Measurements from ENCODE around the gene TEX10. TPM values are rescaled to one million over a fixed set of nuclear protein-coding genes. Genes with fewer than 3 reads are reported as not detected.

The TEX10 gene
- polyA plus RNA-seq, 2 of the 4 experiments (the other 2 are of a cell fraction): 22.1 to 37.0 TPM

DNA sequence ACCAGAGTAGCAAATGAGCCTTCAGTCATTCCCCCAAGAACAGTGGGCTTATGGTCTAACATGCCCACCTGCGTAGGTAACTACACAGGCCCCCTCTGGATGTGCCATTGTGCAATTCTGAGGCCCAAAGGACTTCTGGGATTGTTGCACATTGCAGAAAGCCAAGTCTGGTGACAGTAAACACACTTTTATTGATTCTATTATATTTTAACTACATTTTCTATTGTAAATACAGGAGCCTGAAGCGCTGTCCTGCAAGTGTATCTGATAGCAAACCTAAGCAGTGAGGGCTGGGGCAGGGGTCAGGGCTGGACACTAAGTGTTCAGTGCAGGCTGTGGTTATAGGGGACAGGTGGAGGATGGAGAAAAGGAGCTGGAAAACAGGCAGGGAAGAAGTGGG lies 57.5 kb downstream of the TEX10 start:
- FAIRE-seq (no peak), ATAC-seq (no peak), DNase-seq (ENCODE audit: low read depth in 1 of 2, low spot score in 1 of 2) (no peak)
- H3K27ac ChIP-seq: no peak overlapping the region
- CTCF ChIA-PET: interaction anchor here (0.6 to 1.6 kb wide), 2 partner anchors 29 to 152 kb away, joined by 3 to 9 read pairs; no protein-coding TSS in a partner anchor
- H3K9me3 ChIP-seq: no peaks in the 10 kb centered on the region
- H3K4me2 ChIP-seq: no peak overlapping the region
- WGBS (ENCODE audit: missing lambda C conversion rate): 95% methylated on average over 2 of the region's 2 CpGs
- H3K4me1 ChIP-seq: no peaks in the 10 kb centered on the region
- TF ChIP-seq EHF (CRISPR knock-in tag; IDR thresholded peaks at IDR 0.05): no peak
- TF ChIP-seq MAFK (IDR thresholded peaks at IDR 0.05; ENCODE audit: partially characterized antibody): no peak
- TF ChIP-seq, protein P1, sequence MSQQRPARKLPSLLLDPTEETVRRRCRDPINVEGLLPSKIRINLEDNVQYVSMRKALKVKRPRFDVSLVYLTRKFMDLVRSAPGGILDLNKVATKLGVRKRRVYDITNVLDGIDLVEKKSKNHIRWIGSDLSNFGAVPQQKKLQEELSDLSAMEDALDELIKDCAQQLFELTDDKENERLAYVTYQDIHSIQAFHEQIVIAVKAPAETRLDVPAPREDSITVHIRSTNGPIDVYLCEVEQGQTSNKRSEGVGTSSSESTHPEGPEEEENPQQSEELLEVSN (IDR thresholded peaks at IDR 0.05; ENCODE audit: borderline replicate concordance, low read depth): no peak
- TF ChIP-seq, protein P2, sequence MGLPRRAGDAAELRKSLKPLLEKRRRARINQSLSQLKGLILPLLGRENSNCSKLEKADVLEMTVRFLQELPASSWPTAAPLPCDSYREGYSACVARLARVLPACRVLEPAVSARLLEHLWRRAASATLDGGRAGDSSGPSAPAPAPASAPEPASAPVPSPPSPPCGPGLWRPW (IDR thresholded peaks at IDR 0.05): no peak
- TF ChIP-seq NFE2L2 (conservative IDR thresholded peaks at IDR 0.05; ENCODE audit: low read length): no peak
- TF ChIP-seq RAD21 (conservative IDR thresholded peaks at IDR 0.05 in 1 of 2, IDR thresholded peaks at IDR 0.05 in 1 of 2): no peak
- TF ChIP-seq, protein P3, sequence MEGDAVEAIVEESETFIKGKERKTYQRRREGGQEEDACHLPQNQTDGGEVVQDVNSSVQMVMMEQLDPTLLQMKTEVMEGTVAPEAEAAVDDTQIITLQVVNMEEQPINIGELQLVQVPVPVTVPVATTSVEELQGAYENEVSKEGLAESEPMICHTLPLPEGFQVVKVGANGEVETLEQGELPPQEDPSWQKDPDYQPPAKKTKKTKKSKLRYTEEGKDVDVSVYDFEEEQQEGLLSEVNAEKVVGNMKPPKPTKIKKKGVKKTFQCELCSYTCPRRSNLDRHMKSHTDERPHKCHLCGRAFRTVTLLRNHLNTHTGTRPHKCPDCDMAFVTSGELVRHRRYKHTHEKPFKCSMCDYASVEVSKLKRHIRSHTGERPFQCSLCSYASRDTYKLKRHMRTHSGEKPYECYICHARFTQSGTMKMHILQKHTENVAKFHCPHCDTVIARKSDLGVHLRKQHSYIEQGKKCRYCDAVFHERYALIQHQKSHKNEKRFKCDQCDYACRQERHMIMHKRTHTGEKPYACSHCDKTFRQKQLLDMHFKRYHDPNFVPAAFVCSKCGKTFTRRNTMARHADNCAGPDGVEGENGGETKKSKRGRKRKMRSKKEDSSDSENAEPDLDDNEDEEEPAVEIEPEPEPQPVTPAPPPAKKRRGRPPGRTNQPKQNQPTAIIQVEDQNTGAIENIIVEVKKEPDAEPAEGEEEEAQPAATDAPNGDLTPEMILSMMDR (IDR thresholded peaks at IDR 0.05): no peak
- TF ChIP-seq SMC3 (IDR thresholded peaks at IDR 0.05): no peak
- no peak for TF ChIP-seq JUN (IDR thresholded peaks at IDR 0.05)
- no peak for TF ChIP-seq CHD2 (IDR thresholded peaks at IDR 0.05; ENCODE audit: low read length, partially characterized antibody)
- no peak for TF ChIP-seq POLR2AphosphoS2 (conservative IDR thresholded peaks at IDR 0.05; ENCODE audit: low read length)
- POLR2A ChIA-PET: no interaction called here
- H3K4me3 ChIP-seq: no peak overlapping the region

DNA sequence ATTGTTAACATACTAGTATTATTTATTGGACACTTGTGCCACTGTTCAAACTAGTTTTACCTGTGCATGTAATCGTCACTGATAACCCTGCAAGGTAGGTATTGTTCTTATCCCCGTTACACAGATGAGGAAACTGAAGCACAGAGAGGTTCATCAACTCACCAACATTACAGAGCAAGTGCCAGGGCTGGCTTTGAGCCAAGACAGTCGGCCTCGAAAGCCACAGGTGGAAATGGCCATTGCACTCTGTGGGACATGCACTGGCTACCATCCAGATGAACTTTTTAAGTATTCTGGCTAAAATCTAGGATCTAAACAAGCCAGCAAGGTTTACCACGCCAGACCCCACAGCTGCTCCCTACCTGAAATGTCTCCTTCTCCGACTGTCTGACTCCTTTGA lies 57.9 kb downstream of the TEX10 start:
- DNase-seq (ENCODE audit: low read depth in 1 of 2, low spot score in 1 of 2) (no peak), ATAC-seq (no peak), FAIRE-seq (no peak)
- Histone ChIP-seq H3K4me2 (no peak overlapping the region), H3K27ac (no peak overlapping the region), H3K9me3 (no peaks in the 10 kb centered on the region), H3K4me3 (no peak overlapping the region), H3K4me1 (no peaks in the 10 kb centered on the region)
- TF ChIP-seq CBX2 (IDR thresholded peaks at IDR 0.05; ENCODE audit: borderline replicate concordance, low read depth): no peak
- no peak for TF ChIP-seq KDM5A (IDR thresholded peaks at IDR 0.05)
- no peak for TF ChIP-seq RNF2 (IDR thresholded peaks at IDR 0.05; ENCODE audit: borderline replicate concordance, low read depth)
- TF ChIP-seq, protein P4, sequence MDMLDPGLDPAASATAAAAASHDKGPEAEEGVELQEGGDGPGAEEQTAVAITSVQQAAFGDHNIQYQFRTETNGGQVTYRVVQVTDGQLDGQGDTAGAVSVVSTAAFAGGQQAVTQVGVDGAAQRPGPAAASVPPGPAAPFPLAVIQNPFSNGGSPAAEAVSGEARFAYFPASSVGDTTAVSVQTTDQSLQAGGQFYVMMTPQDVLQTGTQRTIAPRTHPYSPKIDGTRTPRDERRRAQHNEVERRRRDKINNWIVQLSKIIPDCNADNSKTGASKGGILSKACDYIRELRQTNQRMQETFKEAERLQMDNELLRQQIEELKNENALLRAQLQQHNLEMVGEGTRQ (IDR thresholded peaks at IDR 0.05): no peak
- TF ChIP-seq FOSB (CRISPR knock-in tag; IDR thresholded peaks at IDR 0.05): no peak
- TF ChIP-seq HOXB5 (CRISPR knock-in tag; IDR thresholded peaks at IDR 0.05): no peak
- TF ChIP-seq ZC3H11A (IDR thresholded peaks at IDR 0.05): no peak
- TF ChIP-seq, protein P1 (IDR thresholded peaks at IDR 0.05; ENCODE audit: borderline replicate concordance, low read depth): no peak
- 87% methylated on average over 6 of the region's 6 CpGs for WGBS (ENCODE audit: missing lambda C conversion rate)
- ChIA-PET CTCF (interaction anchor here (1.1 kb wide), 1 partner anchor 301 kb away, joined by 4 read pairs; no protein-coding TSS in a partner anchor), POLR2A (no interaction called here)

DNA sequence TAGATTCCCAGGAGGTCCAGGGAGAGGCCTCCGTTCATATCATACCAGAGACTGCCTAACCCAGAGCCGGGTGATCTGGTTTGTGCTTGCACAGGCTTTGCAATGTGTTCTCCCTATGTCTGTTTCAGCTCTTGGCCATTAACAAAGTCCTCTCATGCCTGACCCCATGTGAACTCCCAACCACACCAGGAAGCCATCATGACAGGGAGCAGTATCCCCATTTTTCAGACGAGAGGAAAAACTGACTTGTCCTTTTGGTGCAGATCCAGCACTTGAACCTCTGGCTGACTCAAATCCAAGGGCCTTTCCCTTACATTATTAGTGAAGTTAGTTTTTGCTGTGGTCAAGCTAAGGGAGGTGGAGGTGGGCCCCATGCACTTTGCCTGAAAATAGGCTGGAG lies 58.4 kb downstream of the TEX10 start:
- Histone ChIP-seq H3K9me3 (no peaks in the 10 kb centered on the region), H3K4me2 (no peak overlapping the region), H3K4me3 (no peak overlapping the region), H3K27ac (no peak overlapping the region), H3K4me1 (no peaks in the 10 kb centered on the region)
- FAIRE-seq: no peak
- no peak for DNase-seq (ENCODE audit: low read depth in 1 of 2, low spot score in 1 of 2)
- POLR2A ChIA-PET: no interaction called here
- CTCF ChIA-PET: interaction anchor here (1.1 kb wide), 1 partner anchor 301 kb away, joined by 4 read pairs; no protein-coding TSS in a partner anchor
- no peak for ATAC-seq
- no peak for TF ChIP-seq MYC (IDR thresholded peaks at IDR 0.05; ENCODE audit: borderline replicate concordance, low read length)
- no peak for TF ChIP-seq CHD4 (IDR thresholded peaks at IDR 0.05; ENCODE audit: borderline replicate concordance)
- TF ChIP-seq ESRRA (IDR thresholded peaks at IDR 0.05; ENCODE audit: borderline replicate concordance, low read length): no peak
- no peak for TF ChIP-seq HOXA7 (CRISPR knock-in tag; IDR thresholded peaks at IDR 0.05)
- TF ChIP-seq EHMT2 (IDR thresholded peaks at IDR 0.05; ENCODE audit: low read depth): no peak
- no peak for TF ChIP-seq POLR2AphosphoS2 (conservative IDR thresholded peaks at IDR 0.05; ENCODE audit: low read length)
- TF ChIP-seq BHLHE40 (IDR thresholded peaks at IDR 0.05; ENCODE audit: low read depth, low read length): no peak
- 93% methylated on average over 3 of the region's 3 CpGs for WGBS (ENCODE audit: missing lambda C conversion rate)
